ENCODE measurements around the gene GPC6. TPM values are rescaled to one million over a fixed set of nuclear protein-coding genes. Genes with fewer than 3 reads are reported as not detected.

Gene GPC6
- polyA plus RNA-seq, 1 donor (not counting 4 experiments of a cell fraction or from before 2014, with no cell fraction given): 0.42 TPM

DNA sequence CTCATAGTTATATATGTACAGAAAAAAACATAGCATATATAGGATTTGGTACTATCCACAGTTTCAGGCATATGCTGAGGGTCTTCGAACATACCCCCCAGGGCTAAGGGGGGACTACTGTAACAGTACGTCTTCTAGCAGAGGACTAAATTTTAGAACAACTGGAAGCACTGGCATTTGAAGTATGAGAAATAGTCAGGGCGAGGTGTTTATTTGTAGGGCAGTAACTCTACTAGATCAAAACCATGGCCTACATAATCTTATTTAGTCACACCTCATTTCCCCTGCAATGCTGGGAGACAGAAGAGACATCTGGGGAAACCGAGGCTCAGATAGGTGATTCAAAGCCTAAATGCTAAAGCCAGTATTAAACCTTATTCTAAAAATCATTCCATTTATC is 1007.2 kb downstream of the GPC6 start:
- no peak for TF ChIP-seq EZH2 (IDR thresholded peaks at IDR 0.05; ENCODE audit: low read length)
- TF ChIP-seq, protein P1, sequence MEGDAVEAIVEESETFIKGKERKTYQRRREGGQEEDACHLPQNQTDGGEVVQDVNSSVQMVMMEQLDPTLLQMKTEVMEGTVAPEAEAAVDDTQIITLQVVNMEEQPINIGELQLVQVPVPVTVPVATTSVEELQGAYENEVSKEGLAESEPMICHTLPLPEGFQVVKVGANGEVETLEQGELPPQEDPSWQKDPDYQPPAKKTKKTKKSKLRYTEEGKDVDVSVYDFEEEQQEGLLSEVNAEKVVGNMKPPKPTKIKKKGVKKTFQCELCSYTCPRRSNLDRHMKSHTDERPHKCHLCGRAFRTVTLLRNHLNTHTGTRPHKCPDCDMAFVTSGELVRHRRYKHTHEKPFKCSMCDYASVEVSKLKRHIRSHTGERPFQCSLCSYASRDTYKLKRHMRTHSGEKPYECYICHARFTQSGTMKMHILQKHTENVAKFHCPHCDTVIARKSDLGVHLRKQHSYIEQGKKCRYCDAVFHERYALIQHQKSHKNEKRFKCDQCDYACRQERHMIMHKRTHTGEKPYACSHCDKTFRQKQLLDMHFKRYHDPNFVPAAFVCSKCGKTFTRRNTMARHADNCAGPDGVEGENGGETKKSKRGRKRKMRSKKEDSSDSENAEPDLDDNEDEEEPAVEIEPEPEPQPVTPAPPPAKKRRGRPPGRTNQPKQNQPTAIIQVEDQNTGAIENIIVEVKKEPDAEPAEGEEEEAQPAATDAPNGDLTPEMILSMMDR (optimal IDR thresholded peaks at IDR 0.05 in 1 of 3, IDR thresholded peaks at IDR 0.05 in 1 of 3, conservative IDR thresholded peaks at IDR 0.05 in 1 of 3; ENCODE audit: extremely low read depth in 1 of 3, insufficient read depth in 2 of 3, low read length in 3 of 3): no peak
- Histone ChIP-seq H3K9ac (ENCODE audit: control insufficient read depth, extremely low read depth, insufficient read depth, low read length) (no peak overlapping the region), H3K9me1 (ENCODE audit: control insufficient read depth, extremely low read depth, insufficient read depth, low read length) (no peaks in the 10 kb centered on the region), H2AFZ (ENCODE audit: control insufficient read depth, low read length) (no peak overlapping the region), H3K9me3 (ENCODE audit: control insufficient read depth, low read depth, low read length) (no peaks in the 10 kb centered on the region), H3K27me3 (ENCODE audit: control insufficient read depth, extremely low read depth, insufficient read depth, low read length) (no peaks in the 10 kb centered on the region), H4K20me1 (ENCODE audit: control insufficient read depth, extremely low read depth, insufficient read depth, low read length) (no peaks in the 10 kb centered on the region), H3K36me3 (ENCODE audit: control insufficient read depth in 2 of 2, extremely low read depth in 1 of 2, insufficient read depth in 2 of 2, low read length in 2 of 2) (no peaks in the 10 kb centered on the region), H3K27ac (ENCODE audit: control insufficient read depth, insufficient read depth, low read length) (no peak overlapping the region), H3K4me2 (ENCODE audit: control insufficient read depth, extremely low read depth, insufficient read depth, low read depth, low read length) (no peak overlapping the region), H3K79me2 (ENCODE audit: control insufficient read depth, insufficient read depth, low read length) (no peaks in the 10 kb centered on the region), H3K4me3 (ENCODE audit: control insufficient read depth in 2 of 3, extremely low read depth in 1 of 3, insufficient read depth in 2 of 3, low read depth in 1 of 3, low read length in 3 of 3) (no peak overlapping the region), H3K4me1 (ENCODE audit: control insufficient read depth, extremely low read depth, insufficient read depth, low read length) (no peaks in the 10 kb centered on the region)
- dilution Hi-C loops (cut with MboI; ENCODE audit: extremely low pct_ligation_motif_present, low sequenced_read_pairs): no loop called here
- DNase-seq (ENCODE audit: low read depth, low spot score): no peak
- no peak for FAIRE-seq

DNA sequence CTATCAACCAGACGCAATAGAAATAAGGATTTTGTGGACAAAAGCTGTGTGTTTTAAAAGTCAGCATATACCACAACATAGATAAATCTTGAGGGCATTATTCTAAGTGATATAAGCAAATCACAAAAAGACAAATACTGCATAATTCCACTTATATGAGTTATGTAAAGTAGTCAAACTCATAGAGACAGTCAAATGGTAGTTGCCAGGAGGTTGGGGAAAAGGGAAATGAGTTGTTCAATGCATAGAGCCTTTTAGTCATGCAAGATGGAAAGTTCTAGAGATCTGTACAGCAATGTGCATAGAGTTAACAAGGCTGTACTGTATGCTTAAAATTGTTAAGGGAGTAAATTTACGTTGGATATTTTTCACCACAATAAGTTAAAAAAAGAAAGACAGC is 1008.1 kb downstream of the GPC6 start:
- no peaks in the 10 kb centered on the region for H3K36me3 ChIP-seq (ENCODE audit: control insufficient read depth in 2 of 2, extremely low read depth in 1 of 2, insufficient read depth in 2 of 2, low read length in 2 of 2)
- H3K9me1 ChIP-seq (ENCODE audit: control insufficient read depth, extremely low read depth, insufficient read depth, low read length): no peaks in the 10 kb centered on the region
- no peaks in the 10 kb centered on the region for H3K4me1 ChIP-seq (ENCODE audit: control insufficient read depth, extremely low read depth, insufficient read depth, low read length)
- no peak for TF ChIP-seq EZH2 (IDR thresholded peaks at IDR 0.05; ENCODE audit: low read length)
- TF ChIP-seq, protein P1 (optimal IDR thresholded peaks at IDR 0.05 in 1 of 3, IDR thresholded peaks at IDR 0.05 in 1 of 3, conservative IDR thresholded peaks at IDR 0.05 in 1 of 3; ENCODE audit: extremely low read depth in 1 of 3, insufficient read depth in 2 of 3, low read length in 3 of 3): no peak
- no peak overlapping the region for H3K4me2 ChIP-seq (ENCODE audit: control insufficient read depth, extremely low read depth, insufficient read depth, low read depth, low read length)
- DNase-seq (ENCODE audit: low read depth, low spot score) (no peak), FAIRE-seq (no peak)
- H3K4me3 ChIP-seq (ENCODE audit: control insufficient read depth in 2 of 3, extremely low read depth in 1 of 3, insufficient read depth in 2 of 3, low read depth in 1 of 3, low read length in 3 of 3): no peak overlapping the region
- no peaks in the 10 kb centered on the region for H3K79me2 ChIP-seq (ENCODE audit: control insufficient read depth, insufficient read depth, low read length)
- H3K9ac ChIP-seq (ENCODE audit: control insufficient read depth, extremely low read depth, insufficient read depth, low read length): no peak overlapping the region
- H2AFZ ChIP-seq (ENCODE audit: control insufficient read depth, low read length): no peak overlapping the region
- H4K20me1 ChIP-seq (ENCODE audit: control insufficient read depth, extremely low read depth, insufficient read depth, low read length): no peaks in the 10 kb centered on the region
- dilution Hi-C loops (cut with MboI; ENCODE audit: extremely low pct_ligation_motif_present, low sequenced_read_pairs): no loop called here
- no peaks in the 10 kb centered on the region for H3K27me3 ChIP-seq (ENCODE audit: control insufficient read depth, extremely low read depth, insufficient read depth, low read length)
- H3K27ac ChIP-seq (ENCODE audit: control insufficient read depth, insufficient read depth, low read length): no peak overlapping the region
- H3K9me3 ChIP-seq (ENCODE audit: control insufficient read depth, low read depth, low read length): no peaks in the 10 kb centered on the region

All from keratinocyte (primary cell).